Stimulated activated naive CD4-positive, alpha-beta T cell treated with Interleukin-2 at 50 U/mL for 16 hours (primary cell): ENCODE measurements around the gene IGF2BP3.

ENCODE experiments used
- DNase-seq: peaks from one replicate; lab custom pipeline; 2025; lab: John Stamatoyannopoulos, UW

Gene IGF2BP3

GRCh38 chr7:23295401-23295697, 174.9 kb downstream of the IGF2BP3 start:
- no peak for DNase-seq

- DNase-seq, result no peak
Measured at GRCh38 chr7:23294549-23295400, 175.5 kb downstream of the IGF2BP3 start.

GRCh38 chr7:23293500-23294073, 176.7 kb downstream of the IGF2BP3 start:
- no peak for DNase-seq

- no peak for DNase-seq
Measured at GRCh38 chr7:23292623-23293022, 177.7 kb downstream of the IGF2BP3 start.

GRCh38 chr7:23291957-23292560, 178.2 kb downstream of the IGF2BP3 start:
- DNase-seq, result no peak

- no peak for DNase-seq
Measured at GRCh38 chr7:23290993-23291392, 179.3 kb downstream of the IGF2BP3 start.

GRCh38 chr7:23287612-23288011, 182.7 kb downstream of the IGF2BP3 start:
- no peak for DNase-seq

- no peak for DNase-seq
Measured at GRCh38 chr7:23285657-23286646, 184.3 kb downstream of the IGF2BP3 start.

- no peak for DNase-seq
Measured at GRCh38 chr7:23284871-23285270, 185.4 kb downstream of the IGF2BP3 start.

- no peak for DNase-seq
Measured at GRCh38 chr7:23283086-23283485, 187.2 kb downstream of the IGF2BP3 start.

- no peak for DNase-seq
Measured at GRCh38 chr7:23279819-23280525, 190.3 kb downstream of the IGF2BP3 start.

GRCh38 chr7:23277359-23277989, 192.8 kb downstream of the IGF2BP3 start:
- DNase-seq, result peak; percentile 3

GRCh38 chr7:23276947-23277346, 193.3 kb downstream of the IGF2BP3 start:
- DNase-seq, result no peak

- no peak for DNase-seq
Measured at GRCh38 chr7:23276376-23276775, 193.9 kb downstream of the IGF2BP3 start.

GRCh38 chr7:23275912-23276311, 194.4 kb downstream of the IGF2BP3 start:
- DNase-seq, result no peak

GRCh38 chr7:23273141-23273599, 197.1 kb downstream of the IGF2BP3 start:
- peak; percentile 87 for DNase-seq

GRCh38 chr7:23272275-23272674, 198.0 kb downstream of the IGF2BP3 start:
- no peak for DNase-seq

- no peak for DNase-seq
Measured at GRCh38 chr7:23268746-23269145, 201.5 kb downstream of the IGF2BP3 start.

- no peak for DNase-seq
Measured at GRCh38 chr7:23268167-23268566, 202.1 kb downstream of the IGF2BP3 start.

- no peak for DNase-seq
Measured at GRCh38 chr7:23267357-23267756, 202.9 kb downstream of the IGF2BP3 start.

GRCh38 chr7:23266918-23267317, 203.4 kb downstream of the IGF2BP3 start:
- DNase-seq, result no peak
